H1 (cell line): Measurements from ENCODE around the gene FGF12. TPM values are rescaled to one million over a fixed set of nuclear protein-coding genes. Genes with fewer than 3 reads are reported as not detected.

Experiments
- CTCF ChIA-PET: fragments of 300-600 bp; sonication (Branson Sonifier 250); formaldehyde crosslinking; loops from one replicate; lab custom pipeline; 2021; ENCODE audit not compliant: partially characterized antibody; lab: Charles Lee
- POLR2A ChIA-PET: fragments of 300-600 bp; sonication (Branson Sonifier 250); formaldehyde crosslinking; loops from one replicate; lab custom pipeline; 2021; ENCODE audit warnings: inconsistent platforms; ENCODE audit not compliant: partially characterized antibody; lab: Charles Lee
- DNase-seq, 2 experiments: peaks; one replicate each; pipeline versions ENCODE4 v3.0.0 to v3.0.0-alpha.2; 2010 to 2022; ENCODE audit warnings: low spot score in 2 of 2, low read depth in 1 of 2, mixed read lengths in 1 of 2
- FAIRE-seq: peaks from 2 replicates; lab custom pipeline; 2011; peaks lifted over from hg19 to GRCh38; lab: Jason Lieb, UNC
- H2AFZ ChIP-seq: 2 replicates; pipeline ENCODE4 v1.8.1; 2012; ENCODE audit warnings: low read length, inconsistent platforms
- H2AK5ac ChIP-seq: 2 replicates; pipeline ENCODE4 v1.6.1; 2013; ENCODE audit warnings: low read depth, low read length
- H2BK120ac ChIP-seq: replicated peaks from 2 replicates; pipeline ENCODE3; 2013; ENCODE audit warnings: low read depth, low read length, inconsistent platforms
- H2BK12ac ChIP-seq: 2 replicates; pipeline ENCODE4 v1.6.1; 2013; ENCODE audit warnings: low read depth, low read length
- H2BK15ac ChIP-seq: 2 replicates; pipeline ENCODE4 v1.6.1; 2013; ENCODE audit warnings: low read length
- H2BK20ac ChIP-seq: 2 replicates; pipeline ENCODE4 v1.6.1; 2013; ENCODE audit warnings: low read length
- H2BK5ac ChIP-seq: 2 replicates; pipeline ENCODE4 v1.6.1; 2013; ENCODE audit warnings: low read depth, low read length
- H3K14ac ChIP-seq: 2 replicates; pipeline ENCODE4 v1.6.1; 2013; ENCODE audit warnings: inconsistent platforms; ENCODE audit not compliant: insufficient read length
- H3K18ac ChIP-seq: 2 replicates; pipeline ENCODE4 v1.6.1; 2013; ENCODE audit warnings: low read length; ENCODE audit errors: extremely low read depth
- H3K23ac ChIP-seq: 2 replicates; pipeline ENCODE4 v1.6.1; 2013; ENCODE audit warnings: inconsistent platforms; ENCODE audit not compliant: insufficient read length
- H3K23me2 ChIP-seq: 2 replicates; pipeline ENCODE4 v1.6.1; 2013; ENCODE audit warnings: low read depth, low read length
- H3K27ac ChIP-seq: 2 replicates; pipeline ENCODE4 v1.6.1; 2011; ENCODE audit warnings: low read depth, low read length, inconsistent platforms
- H3K27me3 ChIP-seq, 4 experiments: replicated peaks in 1 of 4; 1 replicate in 1 of 4; 2 replicates in 3 of 4; pipeline versions ENCODE4 v1.6.1 to v1.8.1; 2011 to 2013; ENCODE audit warnings: low read length in 3 of 4, mild to moderate bottlenecking in 3 of 4, inconsistent platforms in 2 of 4, mixed read lengths in 2 of 4, moderate library complexity in 1 of 4; ENCODE audit not compliant: control insufficient read depth in 3 of 4, insufficient read depth in 3 of 4; ENCODE audit errors: extremely low read depth in 1 of 4
- H3K36me3 ChIP-seq, 4 experiments: 2 replicates each; pipeline versions ENCODE4 v1.6.1 to v1.8.1; 2011 to 2013; ENCODE audit warnings: mild to moderate bottlenecking in 4 of 4, low read length in 3 of 4, moderate library complexity in 2 of 4, control low read depth in 1 of 4, inconsistent platforms in 1 of 4; ENCODE audit not compliant: insufficient read depth in 4 of 4, control insufficient read depth in 2 of 4
- H3K4ac ChIP-seq: replicated peaks from 2 replicates; pipeline ENCODE3; 2013; ENCODE audit warnings: low read length, low read depth, mixed read lengths, inconsistent platforms; ENCODE audit not compliant: insufficient read length
- H3K4me1 ChIP-seq, 4 experiments: replicated peaks in 1 of 4; 1 replicate in 1 of 4; 2 replicates in 3 of 4; pipeline versions ENCODE4 v1.6.1 to v1.8.1; 2011 to 2013; ENCODE audit warnings: low read length in 3 of 4, inconsistent platforms in 2 of 4, mixed read lengths in 1 of 4; ENCODE audit not compliant: insufficient read depth in 4 of 4, control insufficient read depth in 3 of 4
- H3K4me2 ChIP-seq, 2 experiments: 2 replicates each; pipeline versions ENCODE4 v1.6.1 to v1.8.1; 2011 to 2013; ENCODE audit warnings: low read depth in 2 of 2, low read length in 2 of 2, control low read depth in 1 of 2, inconsistent platforms in 1 of 2, mild to moderate bottlenecking in 1 of 2; ENCODE audit not compliant: insufficient read depth in 1 of 2
- H3K4me3 ChIP-seq, 4 experiments: fragments of 200-600, 300-600 bp in 1 of 4; sonication (generic), shearing (Covaris generic), sonication (Bioruptor Twin) in 1 of 4; 2 replicates each; pipeline versions ENCODE4 v1.5.1 to v1.8.1; 2011 to 2016; ENCODE audit warnings: low read length in 4 of 4, low read depth in 3 of 4, control low read depth in 2 of 4, inconsistent platforms in 2 of 4, mild to moderate bottlenecking in 2 of 4, mixed read lengths in 1 of 4, moderate library complexity in 1 of 4; ENCODE audit not compliant: insufficient read depth in 2 of 4; ENCODE audit errors: extremely low read depth in 1 of 4
- H3K56ac ChIP-seq: replicated peaks from 2 replicates; pipeline ENCODE3; 2013; ENCODE audit warnings: low read depth, mild to moderate bottlenecking, mixed read lengths, low read length, inconsistent platforms; ENCODE audit not compliant: insufficient read length
- H3K79me1 ChIP-seq: 2 replicates; pipeline ENCODE4 v1.6.1; 2013; ENCODE audit warnings: low read depth, low read length, control low read depth
- H3K79me2 ChIP-seq, 2 experiments: 2 replicates each; pipeline versions ENCODE4 v1.6.1 to v1.8.1; 2012 to 2013; ENCODE audit warnings: low read length in 2 of 2, mild to moderate bottlenecking in 2 of 2, inconsistent platforms in 1 of 2; ENCODE audit not compliant: insufficient read depth in 2 of 2, control insufficient read depth in 1 of 2
- H3K9ac ChIP-seq, 4 experiments: replicated peaks in 1 of 4; 1 replicate in 1 of 4; 2 replicates in 3 of 4; pipeline versions ENCODE4 v1.6.1 to v1.8.1; 2011 to 2013; ENCODE audit warnings: low read depth in 3 of 4, low read length in 3 of 4, control low read depth in 2 of 4, mild to moderate bottlenecking in 2 of 4, moderate library complexity in 2 of 4, inconsistent platforms in 1 of 4; ENCODE audit errors: extremely low read depth in 1 of 4
- H3K9me3 ChIP-seq, 2 experiments: 2 replicates each; pipeline versions ENCODE4 v1.6.1 to v1.8.1; 2012 to 2013; ENCODE audit warnings: mild to moderate bottlenecking in 2 of 2, moderate library complexity in 2 of 2, control low read depth in 1 of 2, inconsistent platforms in 1 of 2, low read depth in 1 of 2, low read length in 1 of 2, mixed read lengths in 1 of 2; ENCODE audit not compliant: insufficient read depth in 2 of 2
- H4K20me1 ChIP-seq, 2 experiments: replicated peaks in 1 of 2; 2 replicates each; pipeline versions ENCODE3 to v1.8.1; 2011 to 2013; ENCODE audit warnings: inconsistent platforms in 2 of 2, low read length in 2 of 2, mild to moderate bottlenecking in 1 of 2; ENCODE audit not compliant: insufficient read depth in 2 of 2, control insufficient read depth in 1 of 2
- H4K5ac ChIP-seq: 2 replicates; pipeline ENCODE4 v1.6.1; 2013; ENCODE audit warnings: low read length, low read depth, mixed read lengths, inconsistent platforms; ENCODE audit not compliant: insufficient read length
- H4K8ac ChIP-seq: 2 replicates; pipeline ENCODE4 v1.8.0; 2013; ENCODE audit warnings: mild to moderate bottlenecking, moderate library complexity, low read length, inconsistent platforms; ENCODE audit not compliant: insufficient read depth; ENCODE audit errors: extremely low read depth
- H4K91ac ChIP-seq: replicated peaks from 2 replicates; pipeline ENCODE3; 2013; ENCODE audit warnings: low read length, mixed read lengths, inconsistent platforms; ENCODE audit not compliant: insufficient read length
- RAD21 ChIP-seq, 2 experiments: IDR thresholded peaks in 1 of 2; conservative IDR thresholded peaks in 1 of 2; 2 replicates each; pipeline ENCODE4 v1.6.1; 2011; ENCODE audit warnings: low read depth in 2 of 2, low read length in 2 of 2, improper control_type of control experiment in 1 of 2, inconsistent platforms in 1 of 2, mild to moderate bottlenecking in 1 of 2, moderate library complexity in 1 of 2
- RXRA ChIP-seq: IDR thresholded peaks from 2 replicates; pipeline ENCODE4 v1.6.1; 2011; ENCODE audit warnings: low read depth, mild to moderate bottlenecking, low read length, moderate library complexity; ENCODE audit not compliant: insufficient read depth
- WGBS, 2 experiments: shearing (Covaris generic) in 1 of 2; methylation state at CpG; one replicate each; pipeline versions ENCODE4 v1.1.6 to v1.1.7; 2013 to 2015; ENCODE audit warnings: low lambda C conversion rate in 2 of 2, mixed read lengths in 2 of 2, inconsistent platforms in 1 of 2, low coverage in 1 of 2, missing lambda C conversion rate in 1 of 2; ENCODE audit not compliant: insufficient replicate concordance in 2 of 2, insufficient coverage in 1 of 2, insufficient read length in 1 of 2; ENCODE audit errors: extremely low coverage in 1 of 2, missing lambda C conversion rate in 1 of 2; 5-methylcytosine and 5-hydroxymethylcytosine counted together
- polyA plus RNA-seq, 7 experiments: library from polyadenylated mRNA; depleted of rRNA in 3 of 7; stranded (reverse) in 5 of 7; unstranded in 2 of 7; fragments of >200 nt in 5 of 7; fragments of 200-250 nt in 2 of 7; gene quantifications; 1 replicate in 5 of 7; 2 replicates in 1 of 7; 4 replicates in 1 of 7; pipeline versions ENCODE4 v1.2.1 to v1.2.3, GENCODE V29; 2011 to 2013; ENCODE audit warnings: missing spikeins in 2 of 7, mixed read lengths in 2 of 7
- total RNA-seq: library from RNA; stranded (reverse); fragmentation: NEBNext Ultra II Directional; extraction: Animal tissue kit (Norgen Biotek cat#: 25700); gene quantifications from 2 replicates; pipeline ENCODE4 v1.2.1, GENCODE V29; 2021
- TF ChIP-seq, protein P1 (sequence below), 3 experiments: IDR thresholded peaks; 1 replicate in 2 of 3; 2 replicates in 1 of 3; pipeline versions ENCODE4 v1.5.1 to v1.6.1; 2011; ENCODE audit warnings: low read length in 3 of 3, mild to moderate bottlenecking in 3 of 3, inconsistent platforms in 2 of 3, low read depth in 1 of 3, moderate library complexity in 1 of 3; ENCODE audit not compliant: insufficient read depth in 1 of 3; ENCODE audit errors: control extremely low read depth in 1 of 3

FGF12 gene
- total and polyA plus RNA-seq, 2 of the 8 experiments (the other 6 are each of a cell fraction or from before 2014, with no cell fraction given), result 4.1 to 16.6 TPM

DNA sequence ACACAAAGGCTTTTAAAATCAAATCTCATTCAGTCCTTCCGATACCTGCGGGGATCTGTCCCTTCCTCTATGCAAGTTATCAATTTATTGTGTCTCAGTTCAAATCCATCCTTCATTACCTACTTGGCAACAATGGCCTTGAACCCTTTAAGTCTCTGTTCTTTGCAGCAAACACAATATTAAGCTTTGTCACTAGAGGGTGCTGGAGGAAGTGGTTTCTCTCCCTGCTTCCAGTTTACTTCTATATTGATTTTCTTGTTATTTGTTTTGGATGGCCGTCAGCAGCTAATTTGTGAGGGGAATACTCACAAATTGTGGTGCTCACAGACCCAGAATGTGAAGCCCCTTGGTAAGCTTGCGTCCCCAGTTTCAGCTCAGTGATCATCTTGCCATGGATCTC is 278.3 kb downstream of the FGF12 start:
- H3K4me3 ChIP-seq, result no peak overlapping the region
- H4K5ac ChIP-seq, result no peak overlapping the region
- no peak overlapping the region for H2BK120ac ChIP-seq
- no peak overlapping the region for H2BK12ac ChIP-seq
- H2BK15ac ChIP-seq, result no peak overlapping the region
- no peak overlapping the region for H4K8ac ChIP-seq
- ChIA-PET POLR2A (interaction anchor here (1.0 kb wide), 1 partner anchor 15 kb away, joined by 3 read pairs; no protein-coding TSS in a partner anchor), CTCF (interaction anchor here (0.6 to 2.3 kb wide), 23 partner anchors 9 to 681 kb away, joined by 3 to 18 read pairs (median 4); no protein-coding TSS in a partner anchor)
- H3K4me1 ChIP-seq, result peaks cover 0 to 8% (median 0%) of the 10 kb centered on the region in 4 experiments; a peak in 1 of 7 replicates
- H3K9me3 ChIP-seq, result no peaks in the 10 kb centered on the region
- peaks cover 0 to 1% (median 0%) of the 10 kb centered on the region in 4 experiments; a peak in 1 of 7 replicates for H3K27me3 ChIP-seq
- no peak overlapping the region for H3K9ac ChIP-seq
- no peak overlapping the region for H2AK5ac ChIP-seq
- no peak overlapping the region for H2BK5ac ChIP-seq
- H3K4ac ChIP-seq, result no peak overlapping the region
- no peaks in the 10 kb centered on the region for H4K20me1 ChIP-seq
- no peak overlapping the region for H2AFZ ChIP-seq
- no peak overlapping the region for H3K56ac ChIP-seq
- no peak for FAIRE-seq
- H3K79me1 ChIP-seq, result no peaks in the 10 kb centered on the region
- H4K91ac ChIP-seq, result no peak overlapping the region
- no peak overlapping the region for H3K23ac ChIP-seq
- H3K18ac ChIP-seq, result no peak overlapping the region
- H3K14ac ChIP-seq, result no peak overlapping the region
- no peak overlapping the region; the same call in 1 of the 2 replicates for H2BK20ac ChIP-seq
- no peak for DNase-seq
- 87% methylated on average over 4 of the region's 4 CpGs; no CpG with 5 or more reads in 1 of the 2 experiments for WGBS, 2 experiments
- H3K27ac ChIP-seq, result no peak overlapping the region
- H3K36me3 ChIP-seq, result no peaks in the 10 kb centered on the region
- H3K79me2 ChIP-seq, result no peaks in the 10 kb centered on the region
- no peaks in the 10 kb centered on the region for H3K23me2 ChIP-seq
- TF ChIP-seq RAD21 (IDR thresholded peaks at IDR 0.05 in 1 of 2, conservative IDR thresholded peaks at IDR 0.05 in 1 of 2; ENCODE audit: low read depth in 2 of 2, low read length in 2 of 2) (peak; percentile 33 to 45), RXRA (no peak)
- TF ChIP-seq, protein P1, sequence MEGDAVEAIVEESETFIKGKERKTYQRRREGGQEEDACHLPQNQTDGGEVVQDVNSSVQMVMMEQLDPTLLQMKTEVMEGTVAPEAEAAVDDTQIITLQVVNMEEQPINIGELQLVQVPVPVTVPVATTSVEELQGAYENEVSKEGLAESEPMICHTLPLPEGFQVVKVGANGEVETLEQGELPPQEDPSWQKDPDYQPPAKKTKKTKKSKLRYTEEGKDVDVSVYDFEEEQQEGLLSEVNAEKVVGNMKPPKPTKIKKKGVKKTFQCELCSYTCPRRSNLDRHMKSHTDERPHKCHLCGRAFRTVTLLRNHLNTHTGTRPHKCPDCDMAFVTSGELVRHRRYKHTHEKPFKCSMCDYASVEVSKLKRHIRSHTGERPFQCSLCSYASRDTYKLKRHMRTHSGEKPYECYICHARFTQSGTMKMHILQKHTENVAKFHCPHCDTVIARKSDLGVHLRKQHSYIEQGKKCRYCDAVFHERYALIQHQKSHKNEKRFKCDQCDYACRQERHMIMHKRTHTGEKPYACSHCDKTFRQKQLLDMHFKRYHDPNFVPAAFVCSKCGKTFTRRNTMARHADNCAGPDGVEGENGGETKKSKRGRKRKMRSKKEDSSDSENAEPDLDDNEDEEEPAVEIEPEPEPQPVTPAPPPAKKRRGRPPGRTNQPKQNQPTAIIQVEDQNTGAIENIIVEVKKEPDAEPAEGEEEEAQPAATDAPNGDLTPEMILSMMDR (IDR thresholded peaks at IDR 0.05; ENCODE audit: control extremely low read depth in 1 of 3, insufficient read depth in 1 of 3, low read depth in 1 of 3, low read length in 3 of 3), result peak in 2 of 3 experiments; percentile 34 to 57; a peak in 2 of 4 replicates
- no peak overlapping the region for H3K4me2 ChIP-seq
